ENCODE data around the gene NIPAL4.

Gene NIPAL4

DNA sequence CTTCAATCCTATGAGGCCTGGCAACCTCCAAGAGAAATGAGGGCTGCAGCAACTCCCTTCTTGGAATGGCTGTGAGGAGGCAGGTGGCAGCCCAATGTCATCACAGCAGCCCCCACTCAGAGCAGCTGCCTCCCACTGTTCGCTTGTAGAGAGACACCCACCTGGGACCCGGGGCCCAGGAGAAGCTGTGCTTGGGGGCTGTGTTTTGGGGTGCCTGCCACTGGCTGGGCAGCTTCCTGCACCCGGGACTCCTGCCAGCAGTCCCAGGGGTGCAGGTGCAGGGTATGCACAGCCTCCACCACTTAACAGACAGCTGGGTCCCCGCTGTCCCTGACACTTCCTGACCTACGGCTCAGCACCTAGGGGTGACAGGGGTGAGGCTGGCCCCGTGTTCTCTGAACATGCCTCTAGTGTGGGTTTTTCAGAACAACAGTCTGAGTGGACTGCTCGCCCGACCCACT lies 26.2 kb downstream of the NIPAL4 start:
- peak in 1 of 2 donors; percentile 21 for DNase-seq

DNA sequence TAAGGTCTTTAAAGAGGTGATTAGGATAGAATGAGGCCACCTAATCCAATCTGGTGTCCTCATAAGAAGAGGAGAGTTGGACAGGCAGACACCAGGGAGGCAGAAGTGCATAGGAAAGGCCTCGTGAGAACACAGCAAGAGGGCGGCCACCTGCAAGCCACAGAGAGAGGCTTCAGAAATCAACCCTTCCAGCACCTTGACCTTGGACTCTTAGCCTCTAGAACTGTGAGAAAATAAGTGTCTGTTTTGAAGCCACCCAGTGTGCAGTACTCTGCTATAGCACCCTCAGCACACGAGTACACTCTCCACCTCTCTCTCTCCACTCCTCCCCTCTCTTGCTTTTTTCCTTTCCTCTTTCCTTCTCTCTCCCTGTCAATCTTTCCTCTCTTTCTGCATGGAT lies 26.8 kb downstream of the NIPAL4 start:
- DNase-seq = no peak

DNA sequence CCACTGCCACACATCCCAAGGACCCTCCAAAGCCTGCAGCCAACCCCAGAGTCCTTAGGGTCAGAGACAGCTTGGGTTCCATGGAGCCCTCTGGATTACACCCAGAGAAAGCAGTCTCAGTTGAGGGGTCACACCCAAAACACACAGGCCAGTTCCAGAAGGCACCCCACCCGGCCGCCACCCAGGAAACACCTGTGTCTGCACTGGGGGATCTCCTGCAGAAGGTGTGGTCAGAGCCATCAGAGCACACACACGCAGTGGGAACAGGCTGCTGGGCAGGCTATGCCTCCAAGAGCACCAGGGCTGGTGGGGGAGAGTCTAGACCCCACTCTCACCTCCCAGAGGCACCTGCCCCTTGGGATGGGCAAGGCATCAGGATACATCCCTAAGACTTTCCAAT lies 27.3 kb downstream of the NIPAL4 start:
- DNase-seq = peak in 1 of 2 donors; percentile 74

DNA sequence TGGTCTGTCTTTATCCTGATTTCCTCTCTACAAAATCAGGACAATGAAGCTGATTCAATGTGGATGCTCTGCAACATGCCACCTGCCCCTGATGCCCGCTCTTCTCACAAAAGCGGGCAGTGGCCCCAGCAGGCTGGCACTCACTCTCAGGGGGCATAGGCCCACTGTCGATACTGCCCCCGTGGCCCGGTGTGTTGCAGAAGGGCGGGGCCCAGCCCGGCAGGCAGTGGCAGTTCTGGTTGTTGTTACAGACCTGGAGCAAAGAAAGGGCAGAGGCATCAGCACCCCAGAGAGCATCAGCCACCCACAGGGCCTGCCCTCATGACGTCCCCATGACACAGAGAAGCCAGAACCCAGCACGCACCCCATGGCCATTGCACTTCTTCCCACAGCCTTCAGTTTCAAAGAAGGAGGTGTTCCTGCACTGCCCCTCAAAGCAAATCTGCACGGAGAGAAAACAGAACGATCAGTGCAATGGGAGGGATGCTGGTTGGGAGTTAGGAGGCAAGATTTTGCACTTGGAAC lies 31.5 kb downstream of the NIPAL4 start:
- DNase-seq = no peak

DNA sequence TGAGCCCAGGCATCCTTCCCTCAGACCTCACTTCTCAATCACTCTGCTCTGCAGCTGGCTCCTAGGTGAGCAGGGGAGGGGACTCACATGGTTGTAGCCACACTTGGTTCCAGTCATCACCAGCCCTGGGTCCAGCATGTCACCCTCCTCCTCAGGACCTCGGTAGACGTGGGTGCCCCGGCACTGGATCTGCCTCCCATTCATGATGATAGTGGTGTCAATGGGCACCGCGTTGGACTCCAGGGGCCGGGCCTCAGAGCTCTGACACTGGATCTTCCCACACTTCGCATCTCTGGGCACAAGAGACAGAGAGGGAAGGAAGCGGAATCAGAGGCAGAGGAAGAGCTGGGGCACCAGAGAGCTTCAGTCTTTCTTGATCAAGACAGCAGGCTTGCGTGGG lies 32.9 kb downstream of the NIPAL4 start:
- DNase-seq = no peak

DNA sequence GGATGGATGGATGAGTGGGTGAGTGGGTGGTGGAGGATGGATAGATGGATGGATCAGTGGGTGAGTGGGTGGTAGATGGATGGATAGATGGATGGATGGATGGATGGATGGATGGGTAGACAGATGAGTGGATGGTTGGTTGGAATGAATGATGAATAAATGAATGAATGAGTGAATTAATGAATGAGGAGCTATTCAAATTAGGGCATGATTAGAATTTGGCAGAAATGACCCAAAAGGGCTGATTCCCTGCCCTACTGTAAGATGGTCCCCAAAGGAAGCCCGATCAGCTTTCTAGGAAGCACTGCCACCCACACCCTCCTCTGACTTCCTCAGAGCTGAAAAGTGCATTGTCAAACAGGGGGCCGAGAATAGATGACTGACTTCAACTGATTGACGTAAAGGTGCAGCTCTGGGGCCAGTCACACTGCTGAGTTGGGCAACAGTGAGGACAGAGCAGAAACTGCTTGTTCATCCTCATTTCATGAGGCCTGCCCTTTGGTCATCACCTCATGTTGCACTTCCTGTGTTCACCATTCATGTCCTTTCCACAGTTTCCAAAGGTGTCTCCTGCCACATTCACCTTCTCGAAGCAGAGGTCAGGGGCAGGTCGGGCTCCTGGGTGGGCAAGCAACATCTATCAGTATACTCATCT lies 34.3 kb downstream of the NIPAL4 start:
- peak in 1 of 2 donors; percentile 72 for DNase-seq

DNA sequence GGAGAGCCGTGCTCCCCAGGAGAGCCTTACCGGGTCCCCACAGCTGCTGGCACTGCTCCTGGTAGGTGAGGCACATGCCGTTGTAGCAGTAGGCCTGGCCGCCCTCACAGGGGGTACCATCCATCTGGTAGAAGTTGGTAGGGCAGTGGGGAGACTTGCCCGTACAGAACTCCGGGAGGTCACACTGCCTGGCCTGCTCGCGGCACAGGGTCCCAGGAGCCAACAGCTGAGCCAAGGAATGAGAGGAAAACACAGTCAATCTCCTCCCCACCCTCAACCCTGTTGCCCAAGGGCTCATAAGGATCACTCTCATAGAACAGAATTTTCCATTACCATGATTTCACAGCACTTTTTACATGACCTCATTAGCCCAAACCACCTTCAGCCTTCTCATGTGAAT lies 36.9 kb downstream of the NIPAL4 start:
- DNase-seq = no peak

DNA sequence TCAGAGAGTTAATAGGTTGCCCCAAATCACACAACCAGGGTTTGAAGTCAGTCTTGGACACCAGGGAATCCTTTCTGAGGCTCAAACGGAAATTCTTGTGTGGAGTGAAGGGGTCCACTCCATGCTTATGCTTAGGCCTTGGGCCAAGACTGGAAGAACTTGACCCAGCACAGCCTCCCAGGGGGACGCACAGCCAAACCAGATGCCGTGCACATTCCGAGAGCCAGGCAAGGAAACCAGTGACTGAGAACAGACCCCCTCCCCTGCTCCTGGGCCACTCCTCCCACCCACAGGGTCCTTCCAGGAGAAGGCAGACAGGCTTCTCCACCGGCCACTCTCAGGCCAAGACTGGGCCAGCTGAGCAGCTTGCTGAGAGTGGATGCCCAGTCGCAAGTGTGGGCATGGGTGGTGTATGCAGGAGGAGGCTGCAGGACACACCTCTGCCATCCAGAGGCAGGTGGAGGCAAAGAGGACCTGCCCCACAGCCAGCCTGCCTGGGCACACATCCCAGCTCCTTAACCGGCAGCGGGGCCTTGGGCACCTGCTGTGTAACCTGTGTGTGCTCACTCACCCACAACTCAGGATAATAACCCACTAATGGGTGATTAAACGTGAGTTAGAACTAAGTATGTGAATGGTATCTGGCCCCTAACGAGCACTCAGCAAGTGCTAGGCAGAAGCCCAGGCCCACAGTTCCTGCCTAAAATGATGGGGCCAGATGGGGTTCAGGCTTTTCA lies 38.0 kb downstream of the NIPAL4 start:
- DNase-seq = no peak

DNA sequence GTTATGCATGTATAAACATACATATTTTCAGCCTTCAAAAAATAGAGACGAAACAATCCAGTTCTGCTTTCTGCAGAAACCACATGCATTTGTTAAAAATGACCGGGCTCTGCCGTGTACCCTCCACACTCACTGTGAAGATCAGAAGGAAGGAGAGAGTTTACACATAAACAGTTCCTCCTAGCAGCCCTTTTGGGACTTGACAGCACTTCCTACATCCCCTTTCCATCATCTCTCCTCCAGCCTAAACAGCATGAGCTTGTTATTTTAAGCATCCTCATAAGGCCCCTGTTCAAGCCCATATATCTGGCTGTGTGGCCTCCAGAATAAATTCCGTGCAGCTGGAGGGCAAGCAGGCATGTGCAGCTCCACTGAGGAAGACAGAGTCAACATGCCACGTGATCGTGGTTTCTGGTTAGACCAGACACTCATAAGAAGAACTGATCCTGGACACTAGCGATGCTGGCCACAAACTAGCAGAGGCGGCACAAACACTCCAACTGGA lies 42.2 kb downstream of the NIPAL4 start:
- peak in 1 of 2 donors; percentile 55 for DNase-seq

DNA sequence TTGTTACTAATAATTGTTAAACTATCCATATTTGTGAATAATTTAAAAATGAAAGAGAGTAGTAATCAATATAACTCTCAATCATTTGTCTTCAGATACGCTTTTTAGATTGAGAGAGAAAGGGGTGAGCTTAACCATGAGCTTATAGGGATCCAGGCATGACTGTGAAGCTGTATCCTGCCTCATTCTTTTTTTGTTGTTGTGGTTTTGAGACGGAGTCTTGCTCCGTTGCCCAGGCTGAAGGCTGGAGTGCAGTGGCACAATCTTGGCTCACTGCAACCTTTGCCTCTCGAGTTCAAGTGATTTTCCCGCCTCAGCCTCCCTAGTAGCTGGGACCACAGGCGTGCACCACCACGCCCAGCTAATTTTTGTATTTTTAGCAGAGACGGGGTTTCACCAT lies 44.0 kb downstream of the NIPAL4 start:
- no peak for DNase-seq

DNA sequence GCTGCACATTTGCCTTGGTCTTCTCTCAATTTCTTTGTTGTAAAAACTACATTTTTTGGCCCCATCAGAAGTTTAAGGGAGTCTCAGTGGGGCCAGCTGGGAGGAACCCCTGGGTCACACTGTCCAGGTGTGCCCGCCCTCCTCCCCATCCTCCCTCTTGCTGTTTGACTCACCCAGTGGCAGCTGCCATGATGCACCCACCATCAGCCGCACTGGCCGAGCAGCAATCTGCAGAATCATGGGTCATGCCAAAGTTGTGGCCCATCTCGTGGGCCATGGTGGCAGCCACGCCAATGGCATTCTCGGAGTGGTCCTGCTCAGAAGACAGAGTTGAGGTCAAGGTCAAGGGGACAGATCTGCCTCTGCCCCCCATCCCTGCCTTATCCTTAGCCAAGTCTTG lies 45.5 kb downstream of the NIPAL4 start:
- DNase-seq = no peak

DNA sequence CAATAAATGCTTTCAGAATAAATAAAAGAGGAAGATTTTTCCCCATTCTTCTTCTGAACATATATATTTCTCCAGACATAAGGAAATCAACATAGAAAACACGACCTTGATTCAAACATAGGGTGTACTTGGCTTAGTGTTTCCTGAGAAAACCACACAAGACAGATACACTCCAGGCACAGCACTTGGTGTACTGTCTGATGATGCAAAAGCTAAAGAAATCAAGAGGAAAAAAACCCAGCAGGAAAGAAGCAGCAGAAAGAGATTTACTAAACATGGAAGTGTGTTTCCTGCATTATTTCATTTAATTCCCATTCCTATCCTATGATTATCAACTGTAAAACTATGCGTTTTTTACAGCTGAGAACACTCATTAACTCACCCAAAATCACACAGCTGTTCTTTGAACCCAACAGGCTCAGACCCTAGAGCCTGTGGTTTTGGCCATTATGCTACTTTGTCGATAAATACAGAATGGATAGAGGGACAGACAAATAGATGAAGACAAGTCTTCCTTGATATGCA lies 46.1 kb downstream of the NIPAL4 start:
- no peak for DNase-seq

DNA sequence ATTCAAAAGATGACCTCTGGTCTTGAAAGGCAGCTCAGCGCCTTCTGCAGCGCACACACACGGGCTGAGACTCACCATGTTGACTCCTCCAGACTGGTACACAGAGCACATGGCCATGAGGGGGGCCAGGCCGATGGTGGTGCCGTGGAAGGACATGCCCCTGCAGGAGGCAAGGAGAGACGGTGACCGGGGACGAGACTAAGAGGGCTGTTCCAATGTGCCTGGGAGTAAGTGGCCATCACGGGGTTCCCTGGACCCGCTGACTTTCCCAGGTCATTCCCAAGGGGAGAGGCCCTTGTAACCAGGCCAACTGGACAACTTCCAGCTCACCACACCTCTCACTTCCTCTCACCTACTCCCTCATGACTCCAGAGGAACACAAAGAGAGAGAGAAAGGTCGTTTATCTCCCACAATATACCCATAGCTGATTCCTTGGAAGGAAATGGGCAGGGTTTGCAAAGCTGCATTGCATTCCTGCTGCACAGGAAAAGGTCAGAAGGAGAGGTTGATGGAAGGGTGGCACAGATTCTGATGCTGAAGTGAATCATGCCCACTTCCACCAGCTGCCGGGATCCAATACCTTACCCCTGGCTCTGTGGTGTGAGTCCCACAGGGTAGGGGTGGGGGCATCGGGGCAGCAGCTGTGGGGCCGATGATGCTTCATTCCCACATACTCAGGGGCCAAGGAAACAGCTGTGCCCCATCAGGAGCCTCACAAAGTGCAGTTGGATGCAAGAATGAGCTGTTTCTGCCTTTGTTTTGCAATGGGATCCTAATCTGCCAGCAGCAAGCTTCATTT lies 47.2 kb downstream of the NIPAL4 start:
- no peak for DNase-seq

DNA sequence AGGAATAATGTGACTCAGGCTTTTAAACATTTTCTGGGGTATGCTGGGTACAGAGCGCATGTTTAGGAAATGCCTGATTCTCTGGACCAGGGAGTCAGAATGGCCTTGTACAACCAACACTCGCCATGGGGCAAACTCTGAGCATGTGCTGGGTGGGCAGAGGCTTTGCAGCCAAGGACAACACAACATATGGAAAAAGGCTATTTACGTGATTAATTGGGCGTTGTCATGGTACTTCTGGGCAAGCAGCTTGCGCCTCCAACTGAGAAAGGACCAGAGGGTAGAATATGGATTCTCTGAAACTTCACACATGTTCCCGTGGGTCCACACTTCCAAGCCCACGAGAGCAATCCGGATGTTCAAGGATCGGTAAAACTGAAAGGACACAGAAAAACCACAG lies 49.1 kb downstream of the NIPAL4 start:
- DNase-seq = no peak

DNA sequence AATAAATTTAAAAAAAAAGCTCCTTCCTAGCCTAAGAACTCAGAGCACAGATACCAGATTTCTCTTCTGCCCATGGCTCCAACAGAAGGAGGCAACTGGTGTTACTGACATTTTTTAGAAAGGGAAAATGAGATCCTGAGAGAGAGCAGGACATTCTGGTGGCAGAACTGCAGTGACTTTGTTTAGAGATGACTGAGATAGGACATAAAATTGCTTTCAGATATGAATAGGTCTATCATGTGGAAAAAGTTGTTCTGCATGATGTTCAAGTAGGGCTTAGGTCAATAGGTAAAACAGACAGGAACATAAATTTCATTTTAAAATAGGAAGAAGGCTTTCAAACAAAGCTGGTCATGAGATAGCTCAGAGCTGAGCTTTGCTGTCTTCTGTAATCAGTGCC lies 49.6 kb downstream of the NIPAL4 start:
- no peak for DNase-seq

DNA sequence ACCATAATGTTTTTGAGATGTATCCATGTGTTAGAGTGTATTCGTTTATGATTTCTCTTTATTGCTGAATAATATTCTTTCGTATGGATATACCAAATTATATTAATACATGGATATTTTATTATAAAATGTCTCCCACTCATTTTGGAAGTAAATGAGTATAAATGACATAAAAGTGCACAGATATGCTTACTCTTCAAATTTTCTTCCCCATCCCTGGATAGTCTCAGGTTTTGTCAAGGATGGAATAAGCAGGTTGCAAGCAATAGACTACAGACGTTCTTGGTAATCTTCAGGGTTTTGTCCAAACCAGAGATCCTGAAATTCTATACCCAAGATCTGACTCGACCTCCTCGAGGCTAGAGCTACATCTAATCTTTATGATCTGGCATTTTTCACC lies 50.7 kb downstream of the NIPAL4 start:
- no peak for DNase-seq

DNA sequence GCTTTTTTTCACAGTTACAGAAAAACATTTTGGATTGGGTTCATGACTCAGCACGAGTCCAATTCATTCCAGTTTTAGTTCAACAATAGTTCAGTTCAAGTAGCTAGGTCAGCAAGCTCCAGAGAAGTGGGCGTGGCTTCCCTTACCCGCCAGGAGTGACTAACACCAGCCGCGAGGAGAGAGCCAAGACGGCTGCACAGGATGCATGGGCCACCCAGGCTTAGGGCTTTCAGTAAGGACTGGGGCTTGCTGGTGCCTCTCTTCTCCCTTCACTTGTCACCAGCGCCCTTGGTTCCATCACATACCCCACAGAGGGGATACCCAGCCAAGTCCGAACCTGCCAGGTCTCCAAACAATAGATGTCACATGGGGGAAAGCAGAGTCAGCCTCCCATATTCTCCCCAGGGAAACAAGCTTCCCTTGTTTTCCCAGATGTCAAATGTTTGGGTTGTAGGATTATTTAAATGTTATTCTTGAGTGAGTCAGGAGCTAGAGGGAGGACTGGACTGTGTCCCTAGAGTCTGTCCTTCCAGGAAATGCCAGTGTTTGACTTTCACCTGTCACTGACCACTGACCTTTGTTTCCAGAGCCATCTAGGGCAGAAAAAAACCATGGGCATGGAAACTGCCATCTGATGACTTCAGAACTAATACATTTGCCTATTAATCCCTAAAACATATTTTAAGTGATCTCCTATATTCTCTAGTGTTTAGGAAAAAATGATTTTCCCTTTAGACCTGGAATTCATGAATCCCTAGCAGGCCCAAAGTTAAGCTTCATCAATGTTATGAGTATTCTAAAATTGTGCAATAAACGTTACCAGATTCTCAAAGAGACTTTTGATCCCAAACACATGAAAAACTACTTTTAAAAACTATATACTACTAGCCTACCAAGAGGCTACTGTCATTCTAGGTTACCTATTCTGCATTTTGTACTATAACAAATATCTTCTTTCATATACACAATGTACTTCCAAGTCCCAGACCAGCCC lies 51.9 kb downstream of the NIPAL4 start:
- peak; percentile 18 to 36 for DNase-seq

DNA sequence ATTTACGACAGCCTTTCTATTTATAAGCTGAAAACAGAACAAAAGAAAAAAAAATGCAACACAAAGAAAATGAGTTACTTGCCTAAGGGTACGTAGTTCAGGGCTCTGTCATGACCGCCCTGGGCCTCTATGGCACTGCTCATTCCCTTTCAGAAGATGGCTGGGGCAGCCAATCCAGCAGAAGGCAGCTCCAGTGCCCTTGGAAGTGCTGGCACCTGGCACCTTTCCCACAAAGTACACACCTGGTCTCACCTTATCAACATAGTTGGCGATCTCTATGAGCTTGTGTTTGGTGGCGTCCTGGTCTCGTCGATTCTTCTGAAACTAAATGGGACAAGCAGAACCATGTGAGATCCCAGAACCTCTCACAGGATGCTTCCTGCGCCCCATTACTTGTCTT lies 53.2 kb downstream of the NIPAL4 start:
- no peak for DNase-seq

DNA sequence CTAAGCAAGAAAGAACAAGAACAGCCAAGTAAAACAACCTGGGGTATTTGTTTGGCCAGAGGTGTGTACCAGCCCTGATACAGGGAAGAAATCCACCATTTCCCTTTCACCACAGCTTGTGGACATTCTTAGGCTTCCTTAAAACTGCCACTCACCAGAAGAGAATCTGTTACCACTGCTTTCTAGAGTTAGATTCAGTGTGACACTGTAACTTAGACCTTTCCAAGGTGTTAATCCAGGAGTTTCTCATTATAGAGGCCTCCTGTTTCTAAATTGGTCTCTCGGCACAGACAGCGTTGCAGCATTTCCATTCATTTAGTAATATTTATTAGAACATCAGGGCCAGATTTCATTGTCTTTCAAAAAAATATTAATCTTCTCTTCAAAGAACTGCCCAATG lies 55.0 kb downstream of the NIPAL4 start:
- DNase-seq = no peak

DNA sequence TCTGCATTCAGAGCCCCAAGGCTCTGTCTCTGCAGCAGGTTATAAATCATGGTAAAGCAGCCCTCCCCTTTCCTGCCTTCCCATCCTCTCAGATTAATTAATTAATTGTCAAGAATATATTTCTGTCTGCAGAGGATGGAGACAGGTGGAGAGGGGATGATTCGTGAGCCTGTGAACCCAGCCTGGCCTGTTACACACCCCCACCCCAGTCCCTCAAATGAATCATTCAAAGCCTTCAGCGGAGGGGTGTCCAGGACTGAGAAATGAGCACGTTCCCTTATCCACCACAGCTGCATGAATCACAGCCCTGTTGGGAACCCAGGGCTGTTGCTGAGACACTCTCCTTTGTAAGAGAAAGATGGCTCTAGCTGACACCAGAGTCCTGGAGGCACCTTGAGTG lies 56.0 kb downstream of the NIPAL4 start:
- DNase-seq = no peak

DNA sequence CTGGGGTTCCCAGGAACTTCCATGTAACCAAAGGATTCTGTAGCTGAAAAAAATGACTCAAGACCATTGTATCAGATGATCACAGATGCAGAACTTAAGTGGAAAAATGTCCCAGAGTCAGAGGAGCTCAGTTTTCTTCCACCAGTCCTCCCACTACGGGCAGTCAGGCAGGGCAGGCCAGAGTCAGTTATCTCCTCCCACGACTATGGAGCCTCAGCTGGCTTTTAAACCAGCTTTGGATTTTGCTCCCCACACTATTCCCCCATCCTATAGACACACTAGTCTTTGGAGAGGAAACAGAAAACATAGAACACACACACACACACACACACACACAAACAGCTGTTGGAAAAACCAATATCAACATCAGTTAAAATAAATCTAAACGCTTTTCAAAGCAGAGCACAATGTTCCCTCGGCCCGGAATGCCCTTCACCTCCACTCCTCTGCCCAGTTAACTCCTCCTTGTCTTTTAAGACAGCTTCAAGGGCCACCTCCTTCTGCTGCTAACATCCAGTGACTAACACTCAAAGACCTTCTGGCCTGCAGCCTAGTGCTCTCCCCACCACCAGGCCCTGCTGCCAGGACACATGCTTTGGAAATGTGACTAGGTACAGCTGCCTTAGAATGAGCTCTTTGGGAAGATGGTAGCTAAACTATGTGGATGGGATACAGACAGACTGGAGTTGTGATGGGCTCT lies 56.8 kb downstream of the NIPAL4 start:
- no peak for DNase-seq

All from CD4-positive, alpha-beta T cell treated with Interleukin-4 for 1 hour (primary cell).